ENCODE results near the gene PRRX2.
"Not testable (repeated sequence)": the region's sequence is repeated elsewhere in the genome, so short reads cannot be mapped to it uniquely, and the experiment has no call there.

The PRRX2 gene

GRCh38 chr9:129665389-129665775 lies at the start of gene PRRX2:
PRRX2 (plus strand) TSS chr9:129665647; CDS start chr9:129665868, 221 bp downstream.
- peak; percentile 69 for DNase-seq

- peak; percentile 86 for DNase-seq
Measured at GRCh38 chr9:129617167-129617566, 48.3 kb upstream of the PRRX2 start.

GRCh38 chr9:129619787-129620668 lies 45.4 kb upstream of the PRRX2 start:
- DNase-seq = peak; percentile 63

- no peak for DNase-seq
Measured at GRCh38 chr9:129620669-129621295, 44.7 kb upstream of the PRRX2 start, which contains the start of gene C9orf50. C9orf50 (minus strand) TSS chr9:129621101; CDS start chr9:129620574, 527 bp downstream.

- peak; percentile 54 for DNase-seq
Measured at GRCh38 chr9:129623331-129623730, 42.1 kb upstream of the PRRX2 start.

- DNase-seq = peak; percentile 64
Measured at GRCh38 chr9:129624168-129624759, 41.2 kb upstream of the PRRX2 start.

GRCh38 chr9:129624947-129625346 lies 40.5 kb upstream of the PRRX2 start:
- no peak for DNase-seq

GRCh38 chr9:129626079-129626624 lies 39.3 kb upstream of the PRRX2 start, which contains the start of gene NTMT1:
NTMT1 (plus strand) TSS chr9:129626163; CDS start chr9:129632704, 6,541 bp downstream.
- peak; percentile 81 for DNase-seq

- peak; percentile 97 for DNase-seq
Measured at GRCh38 chr9:129626625-129627284, 38.7 kb upstream of the PRRX2 start.

GRCh38 chr9:129627556-129628440 lies 37.6 kb upstream of the PRRX2 start:
- peak; percentile 65 for DNase-seq

- no peak for DNase-seq
Measured at GRCh38 chr9:129628709-129629108, 36.7 kb upstream of the PRRX2 start.

- no peak for DNase-seq
Measured at GRCh38 chr9:129629251-129629820, 36.1 kb upstream of the PRRX2 start.

GRCh38 chr9:129630967-129631673 lies 34.3 kb upstream of the PRRX2 start:
- DNase-seq = peak; percentile 84

- no peak for DNase-seq
Measured at GRCh38 chr9:129631674-129632129, 33.7 kb upstream of the PRRX2 start.

- DNase-seq = peak; percentile 61
Measured at GRCh38 chr9:129632460-129632859, 33.0 kb upstream of the PRRX2 start.

GRCh38 chr9:129633207-129633606 lies 32.2 kb upstream of the PRRX2 start:
- DNase-seq = no peak

GRCh38 chr9:129633848-129634247 lies 31.6 kb upstream of the PRRX2 start:
- DNase-seq = no peak

- no peak for DNase-seq
Measured at GRCh38 chr9:129635099-129636065, 30.1 kb upstream of the PRRX2 start.

- DNase-seq = not testable (repeated sequence)
Measured at GRCh38 chr9:129636343-129636742, 29.1 kb upstream of the PRRX2 start.
